HAP-1 (cell line): ENCODE measurements around the gene RAB3A.
"Not testable (repeated sequence)": the region's sequence is repeated elsewhere in the genome, so short reads cannot be mapped to it uniquely, and the experiment has no call there.

Experiments used
- DNase-seq, 2 experiments: peaks; one replicate each; pipeline ENCODE4 v3.0.0-alpha.2; 2016 to 2020; ENCODE audit warnings: low spot score in 2 of 2
- H3K27me3 ChIP-seq: fragments of 250-450 bp; sonication (Bioruptor Pico); 2 replicates; pipeline ENCODE4 v1.5.1; 2020; ENCODE audit warnings: low read depth, mild to moderate bottlenecking, moderate library complexity
- H3K36me3 ChIP-seq: fragments of 250-450 bp; sonication (Bioruptor Pico); replicated peaks from 2 replicates; pipeline ENCODE4 v1.5.1; 2020; ENCODE audit warnings: mild to moderate bottlenecking
- H3K4me1 ChIP-seq: fragments of 250-450 bp; sonication (Bioruptor Pico); 2 replicates; pipeline ENCODE4 v1.5.1; 2020; ENCODE audit warnings: mild to moderate bottlenecking
- H3K4me3 ChIP-seq: fragments of 250-450 bp; sonication (Bioruptor Pico); 2 replicates; pipeline ENCODE4 v1.5.1; 2020; ENCODE audit warnings: mild to moderate bottlenecking, moderate library complexity
- H3K9me3 ChIP-seq: fragments of 250-450 bp; sonication (Bioruptor Pico); 2 replicates; pipeline ENCODE4 v1.5.1; 2020; ENCODE audit warnings: mild to moderate bottlenecking, moderate library complexity
- in situ Hi-C: fragments of 300-500 bp; cut with MboI; formaldehyde crosslinking; loops from 3 replicates; pipeline ENCODE4 v1.14.3; 2020; ENCODE audit warnings: low sequenced_read_pairs, inconsistent platforms, mixed read lengths

Gene RAB3A

GRCh38 chr19:18218159-18218558 is 14.3 kb upstream of the RAB3A start:
- in situ Hi-C loops = no loop called here
- Histone ChIP-seq H3K4me1 (no peaks in the 10 kb centered on the region), H3K9me3 (no peaks in the 10 kb centered on the region), H3K27me3 (0 out of 2 replicates have a peak, but pooled peaks cover 3% of the 10 kb centered on the region), H3K4me3 (no peak overlapping the region), H3K36me3 (no peaks in the 10 kb centered on the region)
- no peak for DNase-seq

GRCh38 chr19:18216789-18217188 is 12.9 kb upstream of the RAB3A start:
- Histone ChIP-seq H3K36me3 (no peaks in the 10 kb centered on the region), H3K4me1 (no peaks in the 10 kb centered on the region), H3K4me3 (no peak overlapping the region), H3K9me3 (no peaks in the 10 kb centered on the region), H3K27me3 (0 out of 2 replicates have a peak, but pooled peaks cover 3% of the 10 kb centered on the region)
- no peak for DNase-seq
- in situ Hi-C loops = no loop called here

GRCh38 chr19:18214779-18215433 is 11.1 kb upstream of the RAB3A start:
- DNase-seq = no peak
- in situ Hi-C loops = no loop called here
- Histone ChIP-seq H3K27me3 (no peaks in the 10 kb centered on the region), H3K9me3 (no peaks in the 10 kb centered on the region), H3K36me3 (no peaks in the 10 kb centered on the region), H3K4me1 (no peaks in the 10 kb centered on the region), H3K4me3 (no peak overlapping the region)

GRCh38 chr19:18211683-18212082 is 7.8 kb upstream of the RAB3A start:
- H3K27me3 ChIP-seq = no peaks in the 10 kb centered on the region
- H3K9me3 ChIP-seq = no peaks in the 10 kb centered on the region
- in situ Hi-C loops = no loop called here
- no peak overlapping the region for H3K4me3 ChIP-seq
- no peak for DNase-seq
- no peaks in the 10 kb centered on the region for H3K36me3 ChIP-seq
- peaks cover 3% of the 10 kb centered on the region; the same call in 1 of the 2 replicates for H3K4me1 ChIP-seq

GRCh38 chr19:18209912-18210311 is 6.1 kb upstream of the RAB3A start:
- peaks cover 14% of the 10 kb centered on the region for H3K4me1 ChIP-seq
- H3K9me3 ChIP-seq, H3K27me3 ChIP-seq, in situ Hi-C loops, DNase-seq, H3K36me3 ChIP-seq, H3K4me3 ChIP-seq: not testable (repeated sequence)

GRCh38 chr19:18208098-18208951 is 4.5 kb upstream of the RAB3A start:
- Histone ChIP-seq H3K4me3 (no peak overlapping the region), H3K9me3 (no peaks in the 10 kb centered on the region), H3K4me1 (peaks cover 14% of the 10 kb centered on the region), H3K36me3 (no peaks in the 10 kb centered on the region; the same call in 1 of the 2 replicates), H3K27me3 (no peaks in the 10 kb centered on the region)
- peak in 1 of 2 experiments; percentile 67 for DNase-seq
- in situ Hi-C loops = no loop called here

- Histone ChIP-seq H3K9me3 (no peaks in the 10 kb centered on the region), H3K4me3 (peak overlapping the region; percentile 45), H3K36me3 (peaks cover 12% of the 10 kb centered on the region), H3K27me3 (no peaks in the 10 kb centered on the region), H3K4me1 (peaks cover 20% of the 10 kb centered on the region)
- peak in 1 of 2 experiments; percentile 52 for DNase-seq
- in situ Hi-C loops = no loop called here
These were observed 2.2 kb upstream of the RAB3A start for GRCh38 chr19:18206018-18206417.

GRCh38 chr19:18205200-18205892 is 1.5 kb upstream of the RAB3A start:
- Histone ChIP-seq H3K4me3 (peak overlapping the region; percentile 45), H3K9me3 (no peaks in the 10 kb centered on the region), H3K4me1 (peaks cover 20% of the 10 kb centered on the region), H3K27me3 (no peaks in the 10 kb centered on the region), H3K36me3 (peaks cover 18% of the 10 kb centered on the region)
- peak; percentile 24 to 78 for DNase-seq
- in situ Hi-C loops = no loop called here

GRCh38 chr19:18204394-18205199 is 755 bp upstream of the RAB3A start:
- Histone ChIP-seq H3K27me3 (no peaks in the 10 kb centered on the region), H3K4me1 (peaks cover 20% of the 10 kb centered on the region), H3K4me3 (peak overlapping the region; percentile 45), H3K36me3 (peaks cover 26% of the 10 kb centered on the region), H3K9me3 (no peaks in the 10 kb centered on the region)
- peak in 1 of 2 experiments; percentile 47 for DNase-seq
- in situ Hi-C loops = no loop called here

GRCh38 chr19:18203408-18203862 is 407 bp downstream of the RAB3A start:
- H3K36me3 ChIP-seq = peaks cover 37% of the 10 kb centered on the region
- H3K4me3 ChIP-seq = peak overlapping the region; percentile 90
- no peak for DNase-seq
- H3K9me3 ChIP-seq = no peaks in the 10 kb centered on the region
- H3K4me1 ChIP-seq = peaks cover 20% of the 10 kb centered on the region
- H3K27me3 ChIP-seq = no peaks in the 10 kb centered on the region
- in situ Hi-C loops = no loop called here

GRCh38 chr19:18202778-18203407 is 949 bp downstream of the RAB3A start:
- Histone ChIP-seq H3K27me3 (no peaks in the 10 kb centered on the region), H3K9me3 (no peaks in the 10 kb centered on the region), H3K36me3 (peaks cover 43% of the 10 kb centered on the region), H3K4me3 (peak overlapping the region; percentile 90), H3K4me1 (peaks cover 18% of the 10 kb centered on the region)
- DNase-seq = peak; percentile 41 to 69
- in situ Hi-C loops = no loop called here

- Histone ChIP-seq H3K9me3 (no peaks in the 10 kb centered on the region), H3K4me3 (peak overlapping the region; percentile 90), H3K4me1 (peaks cover 18% of the 10 kb centered on the region), H3K36me3 (peaks cover 44% of the 10 kb centered on the region), H3K27me3 (no peaks in the 10 kb centered on the region)
- in situ Hi-C loops = no loop called here
- no peak for DNase-seq
These were observed 1.5 kb downstream of the RAB3A start for GRCh38 chr19:18202397-18202777.

GRCh38 chr19:18198374-18198773 is 5.5 kb downstream of the RAB3A start:
- Histone ChIP-seq H3K4me1 (peaks cover 14% of the 10 kb centered on the region), H3K36me3 (peaks cover 58% of the 10 kb centered on the region), H3K9me3 (no peaks in the 10 kb centered on the region), H3K4me3 (no peak overlapping the region), H3K27me3 (no peaks in the 10 kb centered on the region)
- DNase-seq = no peak
- in situ Hi-C loops = no loop called here
